Measurements from ENCODE around the gene ALOXE3.

Gene ALOXE3

DNA sequence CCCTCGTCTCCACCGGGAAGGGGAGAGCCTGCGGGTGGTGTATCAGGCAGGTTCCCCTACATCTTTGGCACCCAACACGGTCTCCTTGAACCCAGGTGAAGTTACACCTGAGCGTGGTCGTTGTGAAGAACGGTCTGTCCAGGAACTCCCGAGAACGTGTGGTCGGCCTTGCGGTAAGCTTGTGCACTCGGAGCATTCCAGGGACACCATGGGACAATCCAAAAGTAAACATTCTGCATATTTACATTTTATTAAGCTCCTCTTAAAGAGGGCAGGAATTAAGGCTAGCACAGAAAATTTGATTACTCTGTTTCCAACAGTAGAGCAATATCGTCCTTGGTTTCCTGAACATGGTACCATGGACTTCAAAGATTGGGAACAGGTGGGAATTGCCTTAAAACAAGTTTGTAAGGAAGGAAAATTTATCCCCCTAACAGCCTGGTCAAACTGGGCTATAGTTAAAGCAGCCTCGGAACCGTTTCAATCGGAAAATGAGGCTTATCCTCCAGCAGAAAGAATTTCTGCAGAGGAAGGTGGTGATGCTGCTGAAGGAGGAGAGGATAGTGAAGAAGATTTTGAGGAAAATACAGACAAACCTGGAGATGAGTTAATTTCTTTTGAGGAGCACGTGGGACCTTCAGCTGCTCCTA lies 61.2 kb downstream of the ALOXE3 start:
- DNase-seq (ENCODE audit: low spot score) = no peak
- TF ChIP-seq, protein P1, sequence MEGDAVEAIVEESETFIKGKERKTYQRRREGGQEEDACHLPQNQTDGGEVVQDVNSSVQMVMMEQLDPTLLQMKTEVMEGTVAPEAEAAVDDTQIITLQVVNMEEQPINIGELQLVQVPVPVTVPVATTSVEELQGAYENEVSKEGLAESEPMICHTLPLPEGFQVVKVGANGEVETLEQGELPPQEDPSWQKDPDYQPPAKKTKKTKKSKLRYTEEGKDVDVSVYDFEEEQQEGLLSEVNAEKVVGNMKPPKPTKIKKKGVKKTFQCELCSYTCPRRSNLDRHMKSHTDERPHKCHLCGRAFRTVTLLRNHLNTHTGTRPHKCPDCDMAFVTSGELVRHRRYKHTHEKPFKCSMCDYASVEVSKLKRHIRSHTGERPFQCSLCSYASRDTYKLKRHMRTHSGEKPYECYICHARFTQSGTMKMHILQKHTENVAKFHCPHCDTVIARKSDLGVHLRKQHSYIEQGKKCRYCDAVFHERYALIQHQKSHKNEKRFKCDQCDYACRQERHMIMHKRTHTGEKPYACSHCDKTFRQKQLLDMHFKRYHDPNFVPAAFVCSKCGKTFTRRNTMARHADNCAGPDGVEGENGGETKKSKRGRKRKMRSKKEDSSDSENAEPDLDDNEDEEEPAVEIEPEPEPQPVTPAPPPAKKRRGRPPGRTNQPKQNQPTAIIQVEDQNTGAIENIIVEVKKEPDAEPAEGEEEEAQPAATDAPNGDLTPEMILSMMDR (IDR thresholded peaks at IDR 0.05; ENCODE audit: extremely low read depth, insufficient read depth, missing control alignments) = no peak
- in situ Hi-C loops (cut with MboI; ENCODE audit: low pct_unique_long_range_greater_than_20kb, low sequenced_read_pairs, unreplicated experiment) = no loop called here

DNA sequence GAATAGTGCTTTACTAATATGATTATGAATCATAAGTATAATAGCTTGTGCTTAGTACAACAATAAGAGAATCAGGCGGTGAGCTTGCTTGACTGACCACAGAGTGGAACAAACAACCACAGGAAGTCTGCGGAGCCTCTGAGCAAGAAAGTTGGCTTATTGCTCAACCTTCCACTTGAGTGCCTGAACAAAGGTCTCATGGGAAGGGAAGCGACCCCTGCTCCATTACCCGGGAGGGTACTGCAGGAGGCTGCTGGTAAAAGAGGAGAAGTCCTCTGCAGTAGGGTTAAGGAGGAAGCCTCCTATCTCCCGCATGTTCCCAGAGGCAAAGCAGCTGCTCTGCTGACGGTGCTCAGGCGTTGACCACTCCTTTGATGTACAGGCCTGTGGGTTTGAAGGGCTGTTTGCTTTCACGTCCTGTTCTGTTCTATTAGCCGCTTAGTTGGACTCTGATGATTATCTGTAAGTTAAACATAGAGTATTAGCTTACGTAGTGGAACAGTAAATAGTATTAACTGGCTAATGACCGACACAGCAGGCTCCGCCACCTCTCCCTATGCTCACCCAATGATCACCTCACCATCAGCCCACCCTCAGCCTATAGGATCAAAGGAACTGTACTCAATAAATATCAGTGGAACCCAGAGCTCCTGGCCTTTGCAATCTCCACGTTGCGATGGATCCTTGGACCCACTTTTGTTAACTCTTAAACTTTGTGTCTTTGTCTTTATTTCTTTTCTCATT lies 61.9 kb downstream of the ALOXE3 start:
- in situ Hi-C loops (cut with MboI; ENCODE audit: low pct_unique_long_range_greater_than_20kb, low sequenced_read_pairs, unreplicated experiment) = no loop called here
- no peak for DNase-seq (ENCODE audit: low spot score)

DNA sequence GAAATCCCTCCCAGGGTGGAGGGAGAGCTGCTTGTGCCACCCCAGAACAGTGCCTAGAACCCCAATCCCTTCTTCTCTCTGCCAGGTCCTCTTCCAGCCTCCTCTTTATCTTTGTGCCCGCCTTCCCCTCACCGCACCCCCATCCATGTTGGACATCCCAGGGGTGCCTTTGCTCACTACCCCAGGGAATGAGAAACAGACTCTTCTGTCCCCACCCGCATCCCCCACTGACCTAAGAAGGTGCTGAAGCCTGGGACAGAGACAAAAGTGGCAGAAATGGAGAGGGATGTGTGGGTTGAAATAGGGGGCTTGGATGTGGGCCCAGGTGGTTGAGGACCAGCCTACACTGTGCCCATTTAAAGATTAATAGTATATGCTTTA lies 62.5 kb downstream of the ALOXE3 start:
- TF ChIP-seq, protein P1 (IDR thresholded peaks at IDR 0.05; ENCODE audit: extremely low read depth, insufficient read depth, missing control alignments) = no peak
- no peak for DNase-seq (ENCODE audit: low spot score)
- in situ Hi-C loops (cut with MboI; ENCODE audit: low pct_unique_long_range_greater_than_20kb, low sequenced_read_pairs, unreplicated experiment) = no loop called here

More for the DNA sequence above, 61.9 kb downstream of the ALOXE3 start:
- TF ChIP-seq, protein P1 (IDR thresholded peaks at IDR 0.05; ENCODE audit: extremely low read depth, insufficient read depth, missing control alignments) = no peak

DNA sequence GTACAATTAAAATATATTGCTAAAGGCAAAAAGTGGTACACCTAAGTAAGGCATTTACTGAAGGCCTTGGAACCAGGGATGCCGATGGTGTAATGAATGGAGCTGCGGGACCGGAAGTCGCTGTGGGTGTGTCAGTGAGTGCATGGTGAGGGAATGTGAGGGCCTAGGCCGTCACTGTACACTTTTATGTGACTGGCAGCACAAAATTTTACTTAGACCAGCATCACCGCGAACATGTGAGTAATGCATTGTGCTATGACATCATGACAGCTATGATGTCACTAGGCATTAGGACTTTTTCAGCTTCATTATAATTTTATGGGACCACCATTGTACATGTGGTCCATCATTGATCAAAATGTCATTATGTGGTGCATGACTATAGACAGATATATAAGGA lies 64.7 kb downstream of the ALOXE3 start:
- no peak for DNase-seq (ENCODE audit: low spot score)
- in situ Hi-C loops (cut with MboI; ENCODE audit: low pct_unique_long_range_greater_than_20kb, low sequenced_read_pairs, unreplicated experiment) = no loop called here
- TF ChIP-seq, protein P1 (IDR thresholded peaks at IDR 0.05; ENCODE audit: extremely low read depth, insufficient read depth, missing control alignments) = no peak

DNA sequence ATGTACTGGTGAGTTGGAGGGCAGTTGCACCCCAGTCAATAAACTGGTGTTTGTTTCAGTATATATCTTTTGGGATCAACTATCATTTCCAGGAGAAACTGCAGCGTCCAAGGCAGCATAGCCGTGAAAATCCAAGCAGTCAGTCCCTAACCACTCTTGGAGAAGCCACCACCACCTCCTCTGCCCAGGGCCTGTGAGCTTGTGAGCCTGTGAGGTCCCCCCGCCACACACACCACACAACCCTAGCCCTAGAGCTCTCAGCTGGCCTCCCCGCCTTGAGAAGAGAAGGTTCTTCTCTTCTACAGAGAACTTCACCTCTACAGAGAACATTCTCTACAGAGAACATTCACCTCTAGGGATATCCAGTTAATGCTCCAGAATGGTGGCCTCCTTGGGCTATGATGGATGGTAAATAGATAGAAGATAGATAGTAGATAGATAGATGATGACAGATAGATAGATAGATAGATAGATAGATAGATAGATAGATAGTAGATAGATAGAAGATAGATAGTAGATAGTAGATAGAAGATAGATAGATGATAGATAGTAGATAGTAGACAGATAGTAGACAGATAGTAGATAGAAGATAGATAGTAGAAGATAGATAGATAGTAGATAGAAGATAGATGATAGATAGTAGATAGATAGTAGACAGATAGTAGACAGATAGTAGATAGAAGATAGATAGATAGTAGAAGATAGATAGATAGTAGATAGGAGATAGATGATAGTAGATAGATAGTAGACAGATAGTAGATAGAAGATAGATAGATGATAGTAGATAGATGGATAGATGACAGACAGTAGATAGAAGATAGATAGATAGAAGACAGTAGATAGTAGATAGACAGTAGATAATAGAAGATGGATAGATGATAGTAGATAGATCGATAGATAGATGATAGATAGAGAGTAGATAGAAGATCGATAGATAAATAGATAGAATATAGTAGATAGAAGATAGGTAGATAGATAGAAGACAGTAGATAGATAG lies 65.8 kb downstream of the ALOXE3 start:
- in situ Hi-C loops (cut with MboI; ENCODE audit: low pct_unique_long_range_greater_than_20kb, low sequenced_read_pairs, unreplicated experiment) = no loop called here
- DNase-seq (ENCODE audit: low spot score) = no peak
- TF ChIP-seq, protein P1 (IDR thresholded peaks at IDR 0.05; ENCODE audit: extremely low read depth, insufficient read depth, missing control alignments) = no peak

DNA sequence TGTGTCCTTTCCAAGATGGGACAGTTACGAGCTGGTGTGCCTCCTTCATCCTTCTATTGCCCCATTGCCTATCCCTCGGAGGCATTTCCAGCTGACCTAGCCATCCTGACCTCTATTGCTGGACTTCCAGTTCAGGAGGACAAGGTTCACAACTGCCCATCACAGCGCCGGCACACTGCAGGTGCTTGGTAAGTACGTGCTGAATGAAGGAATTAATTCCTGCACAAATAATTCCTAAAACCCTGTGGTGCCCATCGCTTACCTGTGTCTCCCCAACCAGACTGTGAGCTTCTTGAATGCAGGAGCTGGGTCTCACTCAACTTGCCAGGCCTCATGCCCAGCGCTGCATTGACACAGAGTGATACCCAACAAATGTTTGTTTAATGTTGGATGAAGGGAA lies 66.5 kb downstream of the ALOXE3 start:
- in situ Hi-C loops (cut with MboI; ENCODE audit: low pct_unique_long_range_greater_than_20kb, low sequenced_read_pairs, unreplicated experiment) = no loop called here
- no peak for DNase-seq (ENCODE audit: low spot score)
- TF ChIP-seq, protein P1 (IDR thresholded peaks at IDR 0.05; ENCODE audit: extremely low read depth, insufficient read depth, missing control alignments) = no peak

All from GM13977 (cell line).